ENCODE measurements around the gene SASH1.

Gene SASH1

GRCh38 chr6:148342350-148343046, at the start of gene SASH1:
Gene SASH1, plus strand, starts transcription at chr6:148342838. Its CDS starts 230 bp downstream, at chr6:148343068.
- peak; percentile 90 for DNase-seq

DNA sequence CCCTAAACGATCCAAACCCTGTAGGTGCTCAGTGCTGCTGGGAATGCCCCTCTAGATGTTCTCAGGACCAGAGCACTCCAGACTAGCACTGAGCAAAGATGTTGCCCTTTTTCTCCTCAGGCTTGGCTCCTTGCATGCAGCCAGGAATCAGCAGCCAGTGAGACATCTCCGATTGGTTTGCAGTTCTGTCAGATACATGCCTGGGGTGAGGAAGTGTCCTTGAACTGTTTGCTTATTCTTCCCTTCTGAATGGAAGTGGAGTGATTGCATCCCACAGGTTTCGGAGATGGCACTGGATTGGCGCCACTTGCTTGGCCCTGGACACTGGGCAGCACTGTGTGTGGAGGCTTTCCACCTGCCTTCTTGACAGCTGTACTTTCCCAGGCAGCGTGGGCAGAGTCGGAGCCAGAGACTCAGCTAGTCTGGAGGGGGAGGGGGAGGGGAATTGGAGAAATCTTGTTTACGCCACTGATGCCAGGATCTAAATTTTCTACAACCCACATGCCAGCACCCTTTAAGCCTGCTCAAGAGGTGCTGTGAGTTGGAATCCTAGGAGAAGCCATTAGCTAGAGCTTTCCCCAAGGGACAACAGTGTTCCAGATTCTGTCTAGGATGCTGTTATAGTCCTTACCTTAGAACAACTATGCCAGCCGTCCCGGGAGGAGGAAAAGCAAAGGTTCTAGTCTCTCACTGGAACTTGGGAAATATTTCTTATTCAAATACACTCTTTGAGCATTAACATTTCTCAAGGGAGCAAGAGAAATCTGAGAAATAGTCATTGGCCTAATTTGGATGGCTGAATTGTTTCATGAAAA, 49.2 kb upstream of the SASH1 start:
- no peak for DNase-seq

- DNase-seq, result no peak
These were observed 48.6 kb upstream of the SASH1 start for GRCh38 chr6:148294059-148294458.

DNA sequence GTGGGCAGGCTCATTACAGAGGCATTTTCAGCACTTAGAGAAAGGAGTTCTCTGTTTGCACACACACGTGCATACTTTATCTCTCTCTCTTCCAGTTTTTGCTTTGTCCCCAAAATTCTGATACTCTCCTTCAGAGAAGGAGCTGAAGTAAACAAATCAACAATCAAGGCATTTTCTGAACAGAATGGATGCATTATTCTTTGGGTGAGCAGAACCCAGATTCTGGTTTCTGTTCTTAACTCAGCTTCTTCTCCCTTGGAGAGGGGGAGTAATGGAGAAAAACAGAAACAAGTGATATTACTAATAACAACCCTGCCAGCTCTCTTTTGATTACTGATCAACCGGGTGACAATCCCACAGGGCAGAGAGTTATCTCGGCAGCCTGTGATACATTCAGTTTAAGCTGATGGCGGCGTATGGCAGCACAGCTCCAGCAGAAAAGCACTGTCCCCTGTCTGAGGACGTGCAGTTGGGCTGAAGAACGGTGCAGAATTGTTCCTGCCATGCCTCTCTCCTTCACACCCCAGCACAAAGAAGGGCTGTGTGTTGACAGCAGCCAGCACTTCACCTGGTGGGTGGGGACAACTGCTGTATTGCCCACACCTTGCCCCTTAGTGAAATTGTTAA, 47.3 kb upstream of the SASH1 start:
- DNase-seq, result no peak

DNA sequence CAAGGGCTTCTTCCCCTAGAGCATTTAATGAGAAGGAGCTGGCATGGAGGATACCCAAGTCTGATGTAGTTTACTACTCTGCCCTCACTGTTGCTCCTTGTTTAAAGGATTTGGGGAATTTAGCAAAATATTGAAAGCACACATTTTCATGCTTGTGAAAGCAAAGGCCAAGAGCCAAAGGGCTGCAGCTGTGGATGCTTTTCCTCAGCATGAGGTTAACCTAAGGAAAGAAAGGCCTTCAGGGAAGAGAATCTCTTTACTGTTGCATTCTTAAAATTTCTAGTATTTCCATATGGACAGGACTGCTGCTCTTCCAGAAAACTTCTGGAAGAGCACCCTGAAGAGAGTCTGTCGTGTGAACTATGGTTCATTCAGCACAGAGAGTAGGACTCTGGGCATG, 45.9 kb upstream of the SASH1 start:
- no peak for DNase-seq

GRCh38 chr6:148298683-148299082, 44.0 kb upstream of the SASH1 start:
- DNase-seq, result no peak

GRCh38 chr6:148303616-148304015, 39.0 kb upstream of the SASH1 start:
- no peak for DNase-seq

DNA sequence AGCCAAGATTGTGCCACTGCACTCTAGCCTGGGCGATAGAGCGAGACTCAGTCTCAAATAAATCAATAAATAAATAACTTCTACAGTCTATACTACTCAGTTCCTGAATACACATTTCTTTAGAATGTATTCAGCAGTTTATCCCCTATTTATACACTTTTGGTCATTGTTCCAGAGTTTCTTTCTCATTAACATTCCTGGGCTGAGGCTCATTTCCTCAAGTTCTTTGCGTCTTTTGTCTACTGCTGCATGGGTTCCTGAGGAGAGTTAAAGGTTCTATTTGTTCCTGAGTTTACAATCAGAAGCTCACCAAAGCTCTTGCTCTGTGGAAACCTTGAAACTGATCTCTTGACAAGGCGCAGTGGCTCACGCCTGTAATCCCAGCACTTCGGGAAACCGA, 37.7 kb upstream of the SASH1 start:
- no peak for DNase-seq

GRCh38 chr6:148306286-148306685, 36.4 kb upstream of the SASH1 start:
- DNase-seq, result no peak

DNA sequence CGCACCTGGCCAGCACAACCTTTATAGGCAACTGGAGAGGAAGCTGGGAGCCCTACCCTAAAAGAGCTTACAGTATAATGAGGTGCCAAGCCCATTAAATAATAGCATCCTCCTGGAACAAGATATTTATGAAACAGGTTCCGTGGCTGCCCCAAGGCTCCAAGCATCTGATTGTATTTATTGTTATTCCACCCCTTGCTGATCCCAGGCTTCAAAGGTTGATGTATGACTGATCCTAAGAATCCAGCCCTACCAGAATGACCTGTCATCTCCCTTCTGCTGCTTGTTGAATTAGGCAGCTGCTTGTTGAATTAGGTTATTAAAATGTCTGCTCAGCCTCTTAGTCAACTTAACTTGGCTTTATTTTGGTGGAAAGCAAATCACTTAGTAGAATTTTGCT, 35.2 kb upstream of the SASH1 start:
- DNase-seq, result peak; percentile 81

- DNase-seq, result no peak
These were observed 33.3 kb upstream of the SASH1 start for GRCh38 chr6:148309301-148309700.

GRCh38 chr6:148311966-148312669, 30.5 kb upstream of the SASH1 start:
- DNase-seq, result no peak

GRCh38 chr6:148313488-148313887, 29.1 kb upstream of the SASH1 start:
- DNase-seq, result peak; percentile 50

DNA sequence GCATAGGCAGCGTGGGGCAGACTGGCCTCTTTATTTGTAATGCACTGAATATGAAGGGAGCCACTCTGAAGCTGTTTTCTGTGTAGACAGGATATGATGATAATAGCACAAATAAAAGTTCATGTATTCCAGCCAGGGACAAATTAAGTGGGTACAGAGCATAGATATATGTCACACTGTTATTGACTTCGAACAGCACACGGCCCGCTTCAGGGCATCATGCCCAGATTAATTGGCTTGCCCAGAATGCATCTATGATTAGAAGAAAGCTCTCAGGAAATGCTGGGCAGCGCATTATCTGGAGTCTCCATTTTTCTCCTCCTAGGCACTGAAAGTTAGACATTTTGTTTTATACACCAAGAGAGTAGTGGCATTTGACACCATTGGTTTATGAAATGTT, 26.3 kb upstream of the SASH1 start:
- DNase-seq, result peak; percentile 11

GRCh38 chr6:148317051-148317450, 25.6 kb upstream of the SASH1 start:
- no peak for DNase-seq

DNA sequence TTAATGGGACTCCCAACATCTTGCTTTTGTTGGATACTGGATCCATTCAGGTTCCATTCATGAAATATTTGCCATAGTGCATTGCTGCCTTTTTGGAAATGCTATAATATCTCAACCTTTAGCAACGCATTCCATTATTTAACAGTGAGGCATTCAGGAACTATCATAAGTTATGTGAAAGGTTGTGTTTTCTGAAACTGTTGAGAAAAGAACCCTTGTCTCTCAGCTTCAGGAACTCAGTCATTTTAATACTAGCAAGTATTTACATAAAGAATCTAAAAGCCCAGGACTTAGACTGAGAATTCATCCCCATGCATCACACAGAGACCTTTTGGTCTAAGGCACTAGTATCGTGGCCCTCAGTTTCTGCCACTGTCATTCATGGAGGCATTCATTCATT, 24.9 kb upstream of the SASH1 start:
- no peak for DNase-seq

GRCh38 chr6:148322704-148323103, 19.9 kb upstream of the SASH1 start:
- no peak for DNase-seq

- peak; percentile 18 for DNase-seq
These were observed 19.3 kb upstream of the SASH1 start for GRCh38 chr6:148323344-148323743.

DNA sequence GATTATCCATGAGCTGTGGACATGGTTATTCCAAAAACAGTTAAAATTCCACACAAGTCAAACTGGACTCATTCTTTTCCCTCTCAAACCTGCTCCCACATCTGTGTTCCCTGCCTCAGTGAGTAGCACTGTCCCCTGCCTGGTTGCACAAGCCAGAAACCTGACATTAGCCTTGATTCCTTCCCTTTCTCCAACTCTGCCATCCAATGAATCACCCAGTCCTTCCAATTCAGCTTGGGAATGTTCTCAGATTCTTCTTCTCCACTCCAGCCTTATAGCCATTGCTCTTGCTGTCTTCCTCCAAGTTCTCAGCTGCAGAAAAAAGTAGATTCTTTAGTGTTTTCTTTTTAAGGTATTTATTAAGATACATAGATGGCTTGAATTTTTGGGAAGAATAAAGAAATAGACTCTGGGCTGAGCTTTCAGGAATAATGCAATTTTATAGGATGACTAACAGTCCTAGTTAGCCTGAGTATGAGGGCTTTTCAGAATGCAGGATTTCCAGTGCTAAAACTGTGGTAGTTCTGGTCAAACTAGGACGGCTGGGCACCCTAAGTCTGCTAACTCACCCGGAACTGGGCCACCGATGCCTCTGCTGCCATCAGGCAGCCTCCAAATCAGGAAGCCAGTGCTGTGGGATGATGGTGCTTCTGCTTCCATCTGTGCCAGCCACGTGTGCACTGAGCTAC, 18.2 kb upstream of the SASH1 start:
- no peak for DNase-seq

GRCh38 chr6:148325316-148326068, 17.1 kb upstream of the SASH1 start:
- DNase-seq, result no peak

DNA sequence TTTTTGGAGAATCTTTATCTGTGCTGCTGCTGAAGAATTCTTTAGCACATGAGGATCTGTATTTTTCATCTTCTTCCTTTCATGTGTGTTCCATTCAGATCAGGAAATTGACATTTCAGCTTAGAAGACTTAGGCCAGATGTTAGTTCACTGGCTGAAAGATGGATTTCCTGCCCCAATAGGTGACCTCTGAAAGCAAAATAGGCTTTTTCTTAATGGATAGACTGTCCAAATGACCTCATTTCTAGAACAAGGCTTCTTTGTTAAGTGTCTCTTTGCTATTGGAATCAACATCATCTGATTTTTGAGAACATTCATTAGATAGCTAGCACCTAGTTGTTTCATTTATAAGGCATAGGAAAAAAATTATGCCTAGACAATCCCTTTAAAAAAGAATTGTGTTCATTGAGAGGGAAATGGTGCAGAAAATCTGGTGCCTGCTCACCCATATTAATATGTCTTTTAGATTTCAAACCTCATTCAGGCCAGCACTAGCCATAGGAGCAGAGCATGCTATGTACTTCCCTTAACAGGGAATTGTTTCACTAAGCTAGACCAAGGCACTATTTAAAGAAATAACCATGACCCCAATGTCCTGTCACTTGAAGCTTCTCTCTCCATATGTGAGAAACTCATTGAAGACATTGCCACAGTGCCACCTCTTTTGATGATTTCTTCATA, 13.6 kb upstream of the SASH1 start:
- DNase-seq, result peak; percentile 17

All from NCI-H69 (cell line).